WTC11 (cell line): ENCODE measurements around the gene SLC7A6. TPM values are rescaled to one million over a fixed set of nuclear protein-coding genes. Genes with fewer than 3 reads are reported as not detected.

Experiments
- ATAC-seq: fragments of 200-7000 bp; cut with Tn5 transposase; 2 replicates; pipeline ENCODE4 v1.10.0; 2021; ENCODE audit warnings: mild to moderate bottlenecking, moderate library complexity
- CTCF ChIA-PET: fragments of 300-600 bp; sonication (Branson Sonifier 250); formaldehyde crosslinking; loops from one replicate; lab custom pipeline; 2021; ENCODE audit warnings: antibody characterized with exemption; lab: Charles Lee
- POLR2A ChIA-PET: fragments of 350-600 bp; sonication (Branson Sonifier 250); formaldehyde crosslinking; loops from one replicate; lab custom pipeline; 2021; ENCODE audit warnings: antibody characterized with exemption; lab: Charles Lee
- DNase-seq: peaks from one replicate; pipeline ENCODE4 v3.0.0; 2021; ENCODE audit warnings: low spot score
- H3K27ac Mint-ChIP-seq: 2 replicates; pipeline ENCODE4 v1.8.0; 2021; ENCODE audit warnings: mixed read lengths
- H3K27me3 Mint-ChIP-seq: 2 replicates; pipeline ENCODE4 v1.8.0; 2021; ENCODE audit warnings: low read depth, mild to moderate bottlenecking, moderate library complexity, mixed read lengths
- H3K36me3 Mint-ChIP-seq: 2 replicates; pipeline ENCODE4 v1.8.0; 2021; ENCODE audit warnings: mixed read lengths
- H3K4me1 Mint-ChIP-seq: 2 replicates; pipeline ENCODE4 v1.8.0; 2022; ENCODE audit warnings: mixed read lengths
- H3K4me3 Mint-ChIP-seq: 2 replicates; pipeline ENCODE4 v1.8.0; 2021; ENCODE audit warnings: mild to moderate bottlenecking, moderate library complexity, mixed read lengths
- H3K9me3 Mint-ChIP-seq: 2 replicates; pipeline ENCODE4 v1.8.0; 2021; ENCODE audit warnings: mixed read lengths
- ATF1 ChIP-seq: sonication (generic); formaldehyde crosslinking; IDR thresholded peaks from 2 replicates; pipeline ENCODE4 v1.8.1; 2023; ENCODE audit warnings: mild to moderate bottlenecking, moderate library complexity, missing genetic modification reagents
- ATF2 ChIP-seq: sonication (generic); formaldehyde crosslinking; IDR thresholded peaks from 2 replicates; pipeline ENCODE4 v1.8.1; 2022; ENCODE audit warnings: low read depth, missing genetic modification reagents, borderline replicate concordance
- CREM ChIP-seq: sonication (generic); formaldehyde crosslinking; IDR thresholded peaks from 2 replicates; pipeline ENCODE4 v1.8.1; 2022; ENCODE audit warnings: mild to moderate bottlenecking, missing genetic modification reagents, moderate library complexity
- E2F1 ChIP-seq: sonication (generic); formaldehyde crosslinking; IDR thresholded peaks from 2 replicates; pipeline ENCODE4 v1.8.0; 2022; ENCODE audit warnings: mild to moderate bottlenecking, missing genetic modification reagents
- EMX1 ChIP-seq: fragments of 250-450 bp; sonication (Bioruptor Pico); IDR thresholded peaks from 2 replicates; pipeline ENCODE4 v1.8.0; 2021; ENCODE audit warnings: mild to moderate bottlenecking
- ETV6 ChIP-seq: sonication (generic); formaldehyde crosslinking; IDR thresholded peaks from 2 replicates; pipeline ENCODE4 v1.8.1; 2022; ENCODE audit warnings: mild to moderate bottlenecking, missing genetic modification reagents
- MYBL2 ChIP-seq: sonication (generic); formaldehyde crosslinking; IDR thresholded peaks from 2 replicates; pipeline ENCODE4 v1.8.1; 2023; ENCODE audit warnings: mild to moderate bottlenecking, moderate library complexity, missing genetic modification reagents
- PREB ChIP-seq: sonication (generic); formaldehyde crosslinking; IDR thresholded peaks from 2 replicates; pipeline ENCODE4 v1.8.1; 2022; ENCODE audit warnings: mild to moderate bottlenecking, missing genetic modification reagents, moderate library complexity, borderline replicate concordance
- SMAD4 ChIP-seq: sonication (generic); formaldehyde crosslinking; IDR thresholded peaks from 2 replicates; pipeline ENCODE4 v1.8.0; 2022; ENCODE audit warnings: mild to moderate bottlenecking, missing genetic modification reagents
- SP1 ChIP-seq: sonication (generic); formaldehyde crosslinking; conservative IDR thresholded peaks from 2 replicates; pipeline ENCODE4 v1.8.1; 2022; ENCODE audit warnings: missing genetic modification reagents
- USF2 ChIP-seq: sonication (generic); formaldehyde crosslinking; IDR thresholded peaks from 2 replicates; pipeline ENCODE4 v1.8.1; 2023; ENCODE audit warnings: mild to moderate bottlenecking, missing genetic modification reagents, moderate library complexity
- ZNF121 ChIP-seq: sonication (generic); formaldehyde crosslinking; IDR thresholded peaks from 2 replicates; pipeline ENCODE4 v1.8.0; 2023; ENCODE audit warnings: missing genetic modification reagents
- ZNF281 ChIP-seq: sonication (generic); formaldehyde crosslinking; IDR thresholded peaks from 2 replicates; pipeline ENCODE4 v1.8.0; 2023; ENCODE audit warnings: mild to moderate bottlenecking, missing genetic modification reagents
- ZNF425 ChIP-seq: fragments of 250-450 bp; sonication (Bioruptor Pico); conservative IDR thresholded peaks from 2 replicates; pipeline ENCODE4 v1.9.0; 2021; ENCODE audit warnings: mild to moderate bottlenecking
- total RNA-seq: library from RNA; stranded (reverse); gene quantifications from 3 replicates; pipeline ENCODE4 v1.2.3, GENCODE V29; 2021

SLC7A6 gene
- total RNA-seq, 1 experiment from 2014 or later, result 27.4 TPM

- TF ChIP-seq PREB (no peak), ZNF121 (0 out of 2 replicates have a peak, but pooled peaks have one; percentile 32)
- TF ChIP-seq, all 79 proteins: peak for 1
- CTCF ChIA-PET, result no interaction called here
- DNase-seq, result no peak
- H3K9me3 Mint-ChIP-seq, result no peaks in the 10 kb centered on the region
- no peak overlapping the region for H3K27ac Mint-ChIP-seq
- peaks cover 43% of the 10 kb centered on the region for H3K36me3 Mint-ChIP-seq
- no peak overlapping the region for H3K4me3 Mint-ChIP-seq
- no peaks in the 10 kb centered on the region for H3K27me3 Mint-ChIP-seq
- no peak for ATAC-seq
- POLR2A ChIA-PET, result interaction anchor here (0.6 kb wide), 1 partner anchor 1564 kb away, joined by 3 read pairs; no protein-coding TSS in a partner anchor
- peaks cover 13% of the 10 kb centered on the region for H3K4me1 Mint-ChIP-seq
Observed at GRCh38 chr16:68306633-68307032, 42.3 kb downstream of the SLC7A6 start.

- peaks cover 15% of the 10 kb centered on the region for H3K4me1 Mint-ChIP-seq
- CTCF ChIA-PET, result interaction anchor here (3.5 kb wide), 1 partner anchor 45 kb away, joined by 41 read pairs; the partner anchor contains the start of gene SLC7A6
Observed at GRCh38 chr16:68309799-68310198, 45.5 kb downstream of the SLC7A6 start.

More at GRCh38 chr16:68309799-68310198, 45.5 kb downstream of the SLC7A6 start:
- TF ChIP-seq SP1 (CRISPR knock-in tag) (no peak), ZNF425 (CRISPR knock-in tag) (no peak), ATF2 (no peak), ATF1 (CRISPR knock-in tag) (no peak), ETV6 (CRISPR knock-in tag) (no peak), SMAD4 (CRISPR knock-in tag) (no peak), MYBL2 (CRISPR knock-in tag) (no peak), EMX1 (CRISPR knock-in tag) (no peak), ZNF281 (CRISPR knock-in tag) (no peak), USF2 (no peak), CREM (CRISPR knock-in tag) (no peak), E2F1 (CRISPR knock-in tag) (no peak), ZNF121 (no peak)
- H3K36me3 Mint-ChIP-seq, result peaks cover 21% of the 10 kb centered on the region
- peak overlapping the region; percentile 1 for H3K27ac Mint-ChIP-seq
- no peaks in the 10 kb centered on the region for H3K27me3 Mint-ChIP-seq
- DNase-seq (no peak), ATAC-seq (no peak)
- no peaks in the 10 kb centered on the region for H3K9me3 Mint-ChIP-seq
- POLR2A ChIA-PET, result no interaction called here
- H3K4me3 Mint-ChIP-seq, result peak overlapping the region; percentile 95
